Neural cell (in vitro differentiated cells): ENCODE results near the gene MBD2. TPM values are rescaled to one million over a fixed set of nuclear protein-coding genes. Genes with fewer than 3 reads are reported as not detected.

Experiments used
- H2AFZ ChIP-seq: fragments of 200-600, 300-800 bp; sonication (generic), shearing (Covaris generic); 2 replicates; pipeline ENCODE4 v1.6.0; 2014; ENCODE audit warnings: low read depth, mild to moderate bottlenecking, antibody characterized with exemption, low read length, moderate library complexity
- H3F3A ChIP-seq: fragments of 200-600 bp; shearing (Covaris generic); 2 replicates; pipeline ENCODE4 v1.6.1; 2016; ENCODE audit warnings: mild to moderate bottlenecking, moderate library complexity, mixed read lengths, antibody characterized with exemption, low read length; ENCODE audit not compliant: insufficient read depth, poor library complexity, severe bottlenecking
- H3K27ac ChIP-seq: fragments of 200-600, 300-800 bp; sonication (generic), shearing (Covaris generic); 2 replicates; pipeline ENCODE4 v1.5.1; 2014; ENCODE audit warnings: mild to moderate bottlenecking, low read length, moderate library complexity
- H3K27me3 ChIP-seq: fragments of 300-800, 200-600 bp; sonication (generic), shearing (Covaris generic); 2 replicates; pipeline ENCODE4 v1.6.0; 2014; ENCODE audit warnings: mild to moderate bottlenecking, low read depth, low read length, moderate library complexity; ENCODE audit not compliant: insufficient read depth
- H3K36me3 ChIP-seq: fragments of 300-800, 200-600 bp; sonication (generic), shearing (Covaris generic); 2 replicates; pipeline ENCODE4 v1.5.1; 2014; ENCODE audit warnings: mild to moderate bottlenecking, antibody characterized with exemption, low read length, moderate library complexity; ENCODE audit not compliant: insufficient read depth
- H3K4me2 ChIP-seq: fragments of 300-800, 200-600 bp; sonication (generic), shearing (Covaris generic); 2 replicates; pipeline ENCODE4 v1.6.0; 2014; ENCODE audit warnings: mild to moderate bottlenecking, low read length
- H3K4me3 ChIP-seq: fragments of 300-800, 200-600 bp; sonication (generic), shearing (Covaris generic); 2 replicates; pipeline ENCODE4 v1.5.1; 2014; ENCODE audit warnings: mild to moderate bottlenecking, low read length, moderate library complexity
- H3K79me2 ChIP-seq: fragments of 200-600 bp; shearing (Covaris generic); replicated peaks from 2 replicates; pipeline ENCODE4 v1.6.0; 2014; ENCODE audit warnings: mild to moderate bottlenecking, low read length, moderate library complexity; ENCODE audit not compliant: insufficient read depth
- H3K9ac ChIP-seq: fragments of 300-800, 200-600 bp; sonication (generic), shearing (Covaris generic); 2 replicates; pipeline ENCODE4 v1.6.1; 2016; ENCODE audit warnings: mild to moderate bottlenecking, low read length, mixed read lengths
- H3K9me2 ChIP-seq: fragments of 200-600 bp; shearing (Covaris generic); 2 replicates; pipeline ENCODE4 v1.6.1; 2016; ENCODE audit warnings: mild to moderate bottlenecking, low read length, mixed read lengths; ENCODE audit not compliant: insufficient read depth
- H3K9me3 ChIP-seq: fragments of 200-600, 300-800 bp; sonication (generic), shearing (Covaris generic); 2 replicates; pipeline ENCODE4 v1.6.1; 2016; ENCODE audit warnings: mild to moderate bottlenecking, mixed run types, low read length, moderate library complexity, mixed read lengths
- H4K20me1 ChIP-seq: fragments of 200-600 bp; shearing (Covaris generic); 2 replicates; pipeline ENCODE4 v1.6.1; 2016; ENCODE audit warnings: mild to moderate bottlenecking, mixed run types; ENCODE audit not compliant: insufficient read depth
- EP300 ChIP-seq: fragments of 450-650 bp; conservative IDR thresholded peaks from 2 replicates; pipeline ENCODE4 v1.6.1; 2014; ENCODE audit warnings: antibody characterized with exemption, mild to moderate bottlenecking, moderate library complexity; ENCODE audit not compliant: poor library complexity, severe bottlenecking
- EZH2 ChIP-seq: fragments of 200-600, 300-800 bp; shearing (Covaris generic), sonication (generic); IDR thresholded peaks from 2 replicates; pipeline ENCODE4 v1.6.1; 2014; ENCODE audit warnings: antibody characterized with exemption, low read length, borderline replicate concordance, mild to moderate bottlenecking; ENCODE audit not compliant: insufficient read depth, poor library complexity, severe bottlenecking
- MXI1 ChIP-seq: fragments of 450-650 bp; conservative IDR thresholded peaks from 2 replicates; pipeline ENCODE4 v1.6.1; 2014; ENCODE audit warnings: antibody characterized with exemption, mild to moderate bottlenecking; ENCODE audit not compliant: poor library complexity, severe bottlenecking
- POLR2AphosphoS5 ChIP-seq: IDR thresholded peaks from 2 replicates; pipeline ENCODE4 v1.6.1; 2012
- RAD21 ChIP-seq: fragments of 450-650 bp; conservative IDR thresholded peaks from 2 replicates; pipeline ENCODE4 v1.6.1; 2014; ENCODE audit warnings: antibody characterized with exemption, mild to moderate bottlenecking, moderate library complexity
- SMC3 ChIP-seq: fragments of 450-650 bp; conservative IDR thresholded peaks from 2 replicates; pipeline ENCODE4 v1.6.1; 2014; ENCODE audit warnings: antibody characterized with exemption, mild to moderate bottlenecking, moderate library complexity; ENCODE audit not compliant: poor library complexity
- TAF1 ChIP-seq: IDR thresholded peaks from 2 replicates; pipeline ENCODE4 v1.6.1; 2012; ENCODE audit warnings: low read depth
- polyA plus RNA-seq: library from polyadenylated mRNA; depleted of rRNA; stranded (reverse); fragments of >200 nt; gene quantifications from 2 replicates; pipeline ENCODE4 v1.2.3, GENCODE V29; 2014
- TF ChIP-seq, protein P1 (sequence below): IDR thresholded peaks from 2 replicates; pipeline ENCODE4 v1.6.1; 2012; ENCODE audit warnings: borderline replicate concordance
- TF ChIP-seq, protein P2 (sequence below): fragments of 450-650 bp; IDR thresholded peaks from 2 replicates; pipeline ENCODE4 v1.5.1; 2014; ENCODE audit warnings: antibody characterized with exemption, mild to moderate bottlenecking, moderate library complexity; ENCODE audit not compliant: poor library complexity, severe bottlenecking

Gene MBD2
- polyA plus RNA-seq, 1 donor from 2014 or later = 16.4 TPM

DNA sequence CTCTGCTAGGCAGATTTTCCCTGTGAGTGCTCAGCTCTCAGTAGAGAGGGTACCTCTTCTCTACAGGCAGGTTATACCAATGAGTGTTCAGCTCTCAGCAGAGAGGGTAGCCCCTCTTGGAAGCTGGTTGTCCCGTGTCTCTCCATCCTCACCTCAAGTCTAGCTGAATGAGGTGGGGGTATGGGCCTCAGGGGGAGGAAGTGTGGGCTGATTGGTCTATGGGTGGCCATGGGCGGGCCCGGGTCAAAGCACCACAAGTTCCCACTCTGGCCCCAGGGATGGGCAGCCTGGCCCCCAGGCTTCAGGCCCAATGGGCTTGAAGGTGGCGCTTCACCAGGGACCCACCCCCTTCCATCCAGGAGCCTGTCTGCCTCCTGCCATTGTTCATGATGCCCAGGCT is 17.0 kb upstream of the MBD2 start:
- Histone ChIP-seq H3K4me3 (no peak overlapping the region), H3K36me3 (no peaks in the 10 kb centered on the region), H3K27ac (no peak overlapping the region), H3K9me3 (no peaks in the 10 kb centered on the region), H3K9ac (no peak overlapping the region), H4K20me1 (no peaks in the 10 kb centered on the region), H3K79me2 (no peaks in the 10 kb centered on the region), H3K4me2 (no peak overlapping the region), H3F3A (no peaks in the 10 kb centered on the region), H3K27me3 (no peaks in the 10 kb centered on the region), H2AFZ (no peak overlapping the region), H3K9me2 (no peaks in the 10 kb centered on the region)
- TF ChIP-seq EZH2 = no peak
- no peak for TF ChIP-seq SMC3
- no peak for TF ChIP-seq TAF1
- TF ChIP-seq EP300 = no peak
- no peak for TF ChIP-seq MXI1
- TF ChIP-seq RAD21 = no peak
- TF ChIP-seq, protein P1, sequence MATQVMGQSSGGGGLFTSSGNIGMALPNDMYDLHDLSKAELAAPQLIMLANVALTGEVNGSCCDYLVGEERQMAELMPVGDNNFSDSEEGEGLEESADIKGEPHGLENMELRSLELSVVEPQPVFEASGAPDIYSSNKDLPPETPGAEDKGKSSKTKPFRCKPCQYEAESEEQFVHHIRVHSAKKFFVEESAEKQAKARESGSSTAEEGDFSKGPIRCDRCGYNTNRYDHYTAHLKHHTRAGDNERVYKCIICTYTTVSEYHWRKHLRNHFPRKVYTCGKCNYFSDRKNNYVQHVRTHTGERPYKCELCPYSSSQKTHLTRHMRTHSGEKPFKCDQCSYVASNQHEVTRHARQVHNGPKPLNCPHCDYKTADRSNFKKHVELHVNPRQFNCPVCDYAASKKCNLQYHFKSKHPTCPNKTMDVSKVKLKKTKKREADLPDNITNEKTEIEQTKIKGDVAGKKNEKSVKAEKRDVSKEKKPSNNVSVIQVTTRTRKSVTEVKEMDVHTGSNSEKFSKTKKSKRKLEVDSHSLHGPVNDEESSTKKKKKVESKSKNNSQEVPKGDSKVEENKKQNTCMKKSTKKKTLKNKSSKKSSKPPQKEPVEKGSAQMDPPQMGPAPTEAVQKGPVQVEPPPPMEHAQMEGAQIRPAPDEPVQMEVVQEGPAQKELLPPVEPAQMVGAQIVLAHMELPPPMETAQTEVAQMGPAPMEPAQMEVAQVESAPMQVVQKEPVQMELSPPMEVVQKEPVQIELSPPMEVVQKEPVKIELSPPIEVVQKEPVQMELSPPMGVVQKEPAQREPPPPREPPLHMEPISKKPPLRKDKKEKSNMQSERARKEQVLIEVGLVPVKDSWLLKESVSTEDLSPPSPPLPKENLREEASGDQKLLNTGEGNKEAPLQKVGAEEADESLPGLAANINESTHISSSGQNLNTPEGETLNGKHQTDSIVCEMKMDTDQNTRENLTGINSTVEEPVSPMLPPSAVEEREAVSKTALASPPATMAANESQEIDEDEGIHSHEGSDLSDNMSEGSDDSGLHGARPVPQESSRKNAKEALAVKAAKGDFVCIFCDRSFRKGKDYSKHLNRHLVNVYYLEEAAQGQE = no peak
- TF ChIP-seq, protein P2, sequence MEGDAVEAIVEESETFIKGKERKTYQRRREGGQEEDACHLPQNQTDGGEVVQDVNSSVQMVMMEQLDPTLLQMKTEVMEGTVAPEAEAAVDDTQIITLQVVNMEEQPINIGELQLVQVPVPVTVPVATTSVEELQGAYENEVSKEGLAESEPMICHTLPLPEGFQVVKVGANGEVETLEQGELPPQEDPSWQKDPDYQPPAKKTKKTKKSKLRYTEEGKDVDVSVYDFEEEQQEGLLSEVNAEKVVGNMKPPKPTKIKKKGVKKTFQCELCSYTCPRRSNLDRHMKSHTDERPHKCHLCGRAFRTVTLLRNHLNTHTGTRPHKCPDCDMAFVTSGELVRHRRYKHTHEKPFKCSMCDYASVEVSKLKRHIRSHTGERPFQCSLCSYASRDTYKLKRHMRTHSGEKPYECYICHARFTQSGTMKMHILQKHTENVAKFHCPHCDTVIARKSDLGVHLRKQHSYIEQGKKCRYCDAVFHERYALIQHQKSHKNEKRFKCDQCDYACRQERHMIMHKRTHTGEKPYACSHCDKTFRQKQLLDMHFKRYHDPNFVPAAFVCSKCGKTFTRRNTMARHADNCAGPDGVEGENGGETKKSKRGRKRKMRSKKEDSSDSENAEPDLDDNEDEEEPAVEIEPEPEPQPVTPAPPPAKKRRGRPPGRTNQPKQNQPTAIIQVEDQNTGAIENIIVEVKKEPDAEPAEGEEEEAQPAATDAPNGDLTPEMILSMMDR = no peak
- TF ChIP-seq POLR2AphosphoS5 = no peak

DNA sequence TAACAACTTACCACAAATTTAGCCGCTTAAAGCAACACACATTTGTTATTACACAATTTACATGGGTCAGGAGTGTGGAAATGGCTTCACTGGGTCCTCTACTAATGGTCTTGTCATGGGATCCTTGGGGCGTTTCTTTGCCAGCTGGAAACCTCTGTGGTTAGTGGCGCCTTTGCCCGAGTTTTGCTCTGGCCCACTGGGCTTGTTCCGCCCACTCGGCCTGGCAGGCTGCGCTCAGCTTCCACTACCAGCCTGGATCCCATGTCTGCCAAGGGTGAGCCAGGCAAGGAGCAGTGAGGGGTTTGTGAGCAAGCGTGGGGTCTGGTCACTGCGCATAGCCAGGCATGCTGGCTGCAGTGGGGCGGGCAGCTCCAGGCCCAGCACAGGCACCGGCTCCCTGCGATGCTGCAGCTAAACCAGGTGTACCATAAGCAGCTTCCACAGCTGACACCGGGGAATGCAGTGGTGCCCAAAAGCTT is 16.2 kb upstream of the MBD2 start:
- no peaks in the 10 kb centered on the region for H3F3A ChIP-seq
- H3K36me3 ChIP-seq = no peaks in the 10 kb centered on the region
- H3K4me2 ChIP-seq = no peak overlapping the region
- H3K4me3 ChIP-seq = no peak overlapping the region
- no peak overlapping the region for H3K27ac ChIP-seq
- H3K27me3 ChIP-seq = no peaks in the 10 kb centered on the region
- H3K79me2 ChIP-seq = no peaks in the 10 kb centered on the region
- H3K9me2 ChIP-seq = no peaks in the 10 kb centered on the region
- no peaks in the 10 kb centered on the region for H3K9me3 ChIP-seq
- H2AFZ ChIP-seq = no peak overlapping the region
- TF ChIP-seq MXI1 = no peak
- no peak for TF ChIP-seq EZH2
- no peak for TF ChIP-seq POLR2AphosphoS5
- TF ChIP-seq, protein P1 = no peak
- no peak for TF ChIP-seq EP300
- TF ChIP-seq RAD21 = no peak
- TF ChIP-seq SMC3 = no peak
- TF ChIP-seq, protein P2 = no peak
- no peak for TF ChIP-seq TAF1
- no peak overlapping the region for H3K9ac ChIP-seq
- H4K20me1 ChIP-seq = no peaks in the 10 kb centered on the region
